Measurements from ENCODE around the gene GEN1.
A peak's percentile ranks its signal among the peaks of the same experiment; 100 is the strongest.

The GEN1 gene

DNA sequence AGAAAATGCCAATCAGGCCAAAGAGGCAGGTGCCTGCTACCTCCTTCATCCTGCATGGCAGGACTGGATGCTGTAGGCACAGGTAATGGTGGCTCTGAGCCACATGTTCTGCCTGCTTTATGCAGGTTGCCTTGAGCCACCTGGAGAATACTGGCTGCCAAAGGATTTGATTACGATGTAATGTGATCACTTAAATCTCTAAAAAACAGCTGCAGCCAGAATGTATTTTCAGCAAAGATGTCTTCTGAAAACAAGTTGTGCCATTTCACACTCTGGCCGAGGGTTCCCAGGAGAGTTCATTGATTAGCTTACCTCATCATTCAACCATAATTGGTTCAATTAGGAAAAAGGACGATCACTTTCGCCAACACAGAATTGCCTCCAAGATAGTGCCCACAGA lies 44.4 kb downstream of the GEN1 start:
- no peak for DNase-seq (ENCODE audit: extremely low spot score)
- ChIA-PET CTCF (interaction anchor here (1.3 to 2.2 kb wide), 2 partner anchors 9 to 14 kb away, joined by 3 to 10 read pairs; no protein-coding TSS in a partner anchor), POLR2A (no interaction called here)
- no peak for TF ChIP-seq CTCF (IDR thresholded peaks at IDR 0.05; ENCODE audit: control extremely low read depth, extremely low read depth, low read depth, missing control alignments)

- ChIA-PET CTCF (interaction anchor here (0.7 to 2.2 kb wide), 5 partner anchors 13 to 129 kb away, joined by 3 to 10 read pairs (median 4); no protein-coding TSS in a partner anchor), POLR2A (no interaction called here)
- no peak for DNase-seq (ENCODE audit: extremely low spot score)
- TF ChIP-seq CTCF (IDR thresholded peaks at IDR 0.05; ENCODE audit: control extremely low read depth, extremely low read depth, low read depth, missing control alignments) = no peak
Observed at GRCh38 chr2:17799301-17800120, 45.6 kb downstream of the GEN1 start.

- POLR2A ChIA-PET = no interaction called here
- no peak for TF ChIP-seq CTCF (IDR thresholded peaks at IDR 0.05; ENCODE audit: control extremely low read depth, extremely low read depth, low read depth, missing control alignments)
- CTCF ChIA-PET = interaction anchor here (0.7 to 2.2 kb wide), 5 partner anchors 12 to 129 kb away, joined by 3 to 10 read pairs (median 4); no protein-coding TSS in a partner anchor
- DNase-seq (ENCODE audit: extremely low spot score) = no peak
Observed at GRCh38 chr2:17800219-17800618, 46.3 kb downstream of the GEN1 start.

- ChIA-PET CTCF (interaction anchor here (1.6 kb wide), 1 partner anchor 31 kb away, joined by 6 read pairs; no protein-coding TSS in a partner anchor), POLR2A (no interaction called here)
- DNase-seq (ENCODE audit: extremely low spot score) = no peak
- TF ChIP-seq CTCF (IDR thresholded peaks at IDR 0.05; ENCODE audit: control extremely low read depth, extremely low read depth, low read depth, missing control alignments) = no peak
Observed at GRCh38 chr2:17800693-17801458, 46.9 kb downstream of the GEN1 start.

- ChIA-PET POLR2A (no interaction called here), CTCF (interaction anchor here (1.4 to 1.9 kb wide), 2 partner anchors 8 to 18 kb away, joined by 4 to 6 read pairs; no protein-coding TSS in a partner anchor)
- no peak for DNase-seq (ENCODE audit: extremely low spot score)
- no peak for TF ChIP-seq CTCF (IDR thresholded peaks at IDR 0.05; ENCODE audit: control extremely low read depth, extremely low read depth, low read depth, missing control alignments)
Observed at GRCh38 chr2:17803497-17803896, 49.6 kb downstream of the GEN1 start.

DNA sequence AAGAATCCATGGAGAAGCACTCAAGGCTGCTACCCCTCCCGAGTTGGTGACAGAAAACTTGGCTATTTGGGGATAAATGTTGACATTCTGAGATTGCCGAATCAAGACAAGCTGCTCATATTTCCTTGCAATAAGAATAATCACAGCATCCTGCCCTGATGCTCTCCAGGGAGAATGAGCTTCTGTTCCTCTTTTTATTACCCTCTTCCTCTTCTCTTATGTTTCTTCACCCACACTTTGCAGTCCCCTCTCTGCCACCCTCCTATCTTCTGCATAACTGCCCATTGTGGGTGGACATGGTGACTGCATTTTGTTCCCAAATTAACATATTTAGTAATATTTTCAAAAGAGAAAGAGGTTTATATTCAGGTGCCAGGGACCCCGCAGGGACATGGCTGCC lies 50.4 kb downstream of the GEN1 start:
- ChIA-PET CTCF (interaction anchor here (1.0 kb wide), 1 partner anchor 9 kb away, joined by 3 read pairs; no protein-coding TSS in a partner anchor), POLR2A (no interaction called here)
- peak; percentile 44 for DNase-seq (ENCODE audit: extremely low spot score)
- TF ChIP-seq CTCF (IDR thresholded peaks at IDR 0.05; ENCODE audit: control extremely low read depth, extremely low read depth, low read depth, missing control alignments) = no peak

Data from GM10248 (cell line).